Measurements from ENCODE around the gene PIAS4. TPM values are rescaled to one million over a fixed set of nuclear protein-coding genes. Genes with fewer than 3 reads are reported as not detected.

PIAS4 gene
- total and polyA plus RNA-seq, 9 donors: 14.7 to 26.2 (median 23.6) TPM

GRCh38 chr19:4033028-4033956 is 25.8 kb downstream of the PIAS4 start:
- H3K4me1 ChIP-seq (ENCODE audit: control insufficient read depth, insufficient read depth, low read length): no peaks in the 10 kb centered on the region
- DNase-seq: no peak
- WGBS (ENCODE audit: insufficient coverage): 89% methylated on average over 59 of the region's 63 CpGs
- H3K27me3 ChIP-seq (ENCODE audit: control insufficient read depth, insufficient read depth, low read length): no peaks in the 10 kb centered on the region
- H3K27ac ChIP-seq (ENCODE audit: low read length): no peak overlapping the region
- peaks cover 82% of the 10 kb centered on the region for H3K36me3 ChIP-seq (ENCODE audit: control insufficient read depth, insufficient read depth, low read length)
- no peak overlapping the region for H3K4me3 ChIP-seq (ENCODE audit: low read length)
- no peaks in the 10 kb centered on the region for H3K9me3 ChIP-seq (replicated peaks; ENCODE audit: control insufficient read depth, low read depth, low read length)

- no peaks in the 10 kb centered on the region for H3K4me1 ChIP-seq (ENCODE audit: control insufficient read depth, insufficient read depth, low read length)
- H3K36me3 ChIP-seq (ENCODE audit: control insufficient read depth, insufficient read depth, low read length): peaks cover 77% of the 10 kb centered on the region
- no peak overlapping the region for H3K4me3 ChIP-seq (ENCODE audit: low read length)
- no peaks in the 10 kb centered on the region for H3K9me3 ChIP-seq (replicated peaks; ENCODE audit: control insufficient read depth, low read depth, low read length)
- H3K27ac ChIP-seq (ENCODE audit: low read length): no peak overlapping the region
- 85% methylated on average over 30 of the region's 34 CpGs for WGBS (ENCODE audit: insufficient coverage)
- no peaks in the 10 kb centered on the region for H3K27me3 ChIP-seq (ENCODE audit: control insufficient read depth, insufficient read depth, low read length)
- DNase-seq: no peak
Observed at GRCh38 chr19:4034048-4035017, 26.8 kb downstream of the PIAS4 start.

DNA sequence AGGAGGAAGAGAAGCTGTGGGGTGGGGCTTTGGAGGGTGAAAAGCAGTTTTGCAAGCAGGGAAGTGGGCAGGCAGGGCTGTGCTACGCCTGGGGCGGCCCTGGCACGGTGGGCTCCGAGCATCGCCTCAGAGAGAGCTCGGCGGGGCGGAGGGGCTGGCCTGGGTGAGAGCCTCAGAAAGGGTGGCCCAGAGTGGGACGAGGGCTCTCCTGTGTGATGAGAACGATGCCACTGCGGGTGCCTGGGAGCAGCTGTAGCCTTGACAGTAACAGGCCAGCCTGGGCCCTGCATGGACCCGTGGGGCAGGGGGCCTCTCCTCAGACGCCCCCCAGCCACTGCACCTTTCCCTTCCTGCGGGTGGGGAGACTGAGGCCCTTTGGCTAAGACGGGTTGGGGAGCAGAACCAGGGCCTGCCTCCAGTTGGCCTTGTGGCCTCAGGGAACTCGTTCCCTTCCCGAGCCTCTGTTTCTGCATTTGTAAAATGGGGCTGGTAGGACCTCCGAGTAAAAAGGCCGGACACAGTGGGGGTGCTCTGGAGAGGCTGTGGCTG is 27.6 kb downstream of the PIAS4 start:
- 83% methylated on average over 12 of the region's 19 CpGs for WGBS (ENCODE audit: insufficient coverage)
- DNase-seq: no peak
- no peaks in the 10 kb centered on the region for H3K4me1 ChIP-seq (ENCODE audit: control insufficient read depth, insufficient read depth, low read length)
- H3K27ac ChIP-seq (ENCODE audit: low read length): no peak overlapping the region
- no peaks in the 10 kb centered on the region for H3K9me3 ChIP-seq (replicated peaks; ENCODE audit: control insufficient read depth, low read depth, low read length)
- peaks cover 72% of the 10 kb centered on the region for H3K36me3 ChIP-seq (ENCODE audit: control insufficient read depth, insufficient read depth, low read length)
- H3K4me3 ChIP-seq (ENCODE audit: low read length): no peak overlapping the region
- no peaks in the 10 kb centered on the region for H3K27me3 ChIP-seq (ENCODE audit: control insufficient read depth, insufficient read depth, low read length)

DNA sequence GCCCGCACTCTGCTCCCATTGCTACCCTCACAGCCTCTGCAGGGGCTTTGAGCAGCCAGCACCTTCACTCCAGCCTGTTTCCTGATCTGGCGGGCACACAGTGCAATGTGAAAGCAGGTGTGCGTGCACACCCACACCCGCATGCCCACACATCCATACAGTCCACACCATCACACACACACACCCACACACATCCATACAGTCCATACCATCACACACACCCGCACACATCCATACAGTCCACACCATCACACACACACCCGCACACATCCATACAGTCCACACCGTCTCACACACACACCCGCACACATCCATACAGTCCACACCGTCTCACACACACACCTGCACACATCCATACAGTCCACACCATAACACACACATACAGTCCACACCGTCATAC is 28.0 kb downstream of the PIAS4 start:
- Histone ChIP-seq H3K36me3 (ENCODE audit: control insufficient read depth, insufficient read depth, low read length) (peaks cover 74% of the 10 kb centered on the region), H3K4me3 (ENCODE audit: low read length) (no peak overlapping the region), H3K27me3 (ENCODE audit: control insufficient read depth, insufficient read depth, low read length) (no peaks in the 10 kb centered on the region), H3K4me1 (ENCODE audit: control insufficient read depth, insufficient read depth, low read length) (no peaks in the 10 kb centered on the region), H3K9me3 (replicated peaks; ENCODE audit: control insufficient read depth, low read depth, low read length) (no peaks in the 10 kb centered on the region), H3K27ac (ENCODE audit: low read length) (no peak overlapping the region)
- WGBS (ENCODE audit: insufficient coverage): 75% methylated on average over 5 of the region's 10 CpGs
- no peak for DNase-seq

GRCh38 chr19:4036576-4037300 is 29.2 kb downstream of the PIAS4 start:
- H3K27ac ChIP-seq (ENCODE audit: low read length): no peak overlapping the region
- no peaks in the 10 kb centered on the region for H3K27me3 ChIP-seq (ENCODE audit: control insufficient read depth, insufficient read depth, low read length)
- no peak overlapping the region for H3K4me3 ChIP-seq (ENCODE audit: low read length)
- DNase-seq: no peak
- H3K36me3 ChIP-seq (ENCODE audit: control insufficient read depth, insufficient read depth, low read length): peaks cover 66% of the 10 kb centered on the region
- 96% methylated on average over 17 of the region's 25 CpGs for whole genome bisulfite sequencing (ENCODE audit: insufficient coverage)
- no peaks in the 10 kb centered on the region for H3K4me1 ChIP-seq (ENCODE audit: control insufficient read depth, insufficient read depth, low read length)
- no peaks in the 10 kb centered on the region for H3K9me3 ChIP-seq (replicated peaks; ENCODE audit: control insufficient read depth, low read depth, low read length)

DNA sequence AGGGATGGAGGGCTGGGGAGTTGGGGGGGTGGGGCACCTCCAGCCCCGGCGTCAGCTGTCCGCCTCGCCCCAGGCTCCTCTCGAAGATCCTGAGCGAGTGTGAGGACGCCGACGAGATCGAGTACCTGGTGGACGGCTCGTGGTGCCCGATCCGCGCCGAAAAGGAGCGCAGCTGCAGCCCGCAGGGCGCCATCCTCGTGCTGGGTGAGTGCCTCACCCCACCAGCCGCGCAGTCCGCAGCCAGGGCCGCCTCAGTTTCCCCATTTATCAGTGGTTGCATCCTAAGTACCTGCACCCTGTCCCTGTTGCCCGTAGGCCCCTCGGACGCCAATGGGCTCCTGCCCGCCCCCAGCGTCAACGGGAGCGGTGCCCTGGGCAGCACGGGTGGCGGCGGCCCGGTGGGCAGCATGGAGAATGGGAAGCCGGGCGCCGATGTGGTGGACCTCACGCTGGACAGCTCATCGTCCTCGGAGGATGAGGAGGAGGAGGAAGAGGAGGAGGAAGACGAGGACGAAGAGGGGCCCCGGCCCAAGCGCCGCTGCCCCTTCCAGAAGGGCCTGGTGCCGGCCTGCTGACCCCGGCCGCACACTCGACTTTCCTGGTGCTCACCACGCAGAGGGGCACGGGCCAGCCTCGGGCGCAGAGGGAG is 29.9 kb downstream of the PIAS4 start:
- DNase-seq: no peak
- 96% methylated on average over 47 of the region's 54 CpGs for WGBS (ENCODE audit: insufficient coverage)
- Histone ChIP-seq H3K4me1 (ENCODE audit: control insufficient read depth, insufficient read depth, low read length) (no peaks in the 10 kb centered on the region), H3K9me3 (replicated peaks; ENCODE audit: control insufficient read depth, low read depth, low read length) (no peaks in the 10 kb centered on the region), H3K27me3 (ENCODE audit: control insufficient read depth, insufficient read depth, low read length) (no peaks in the 10 kb centered on the region), H3K36me3 (ENCODE audit: control insufficient read depth, insufficient read depth, low read length) (peaks cover 63% of the 10 kb centered on the region), H3K27ac (ENCODE audit: low read length) (no peak overlapping the region), H3K4me3 (ENCODE audit: low read length) (no peak overlapping the region)

DNA sequence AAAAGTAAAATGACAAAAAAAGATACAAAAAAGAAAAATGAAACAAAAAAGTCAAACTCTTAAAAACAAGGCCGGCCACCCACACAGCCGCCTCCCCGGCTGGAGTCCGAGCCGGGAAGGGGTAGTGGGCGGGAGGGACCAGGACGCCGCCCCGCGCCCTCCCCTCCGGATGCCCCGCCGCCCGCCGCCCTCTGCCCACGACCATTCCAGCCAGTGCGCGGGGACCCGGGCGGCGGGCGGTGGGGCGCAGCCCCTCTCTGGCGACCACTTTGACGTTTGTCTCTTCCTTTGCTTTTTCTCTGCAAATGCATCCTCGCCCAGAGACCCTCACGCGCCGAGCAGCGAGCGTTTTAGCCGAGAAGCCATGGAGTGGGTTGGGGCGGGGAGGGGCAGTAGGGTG is 30.5 kb downstream of the PIAS4 start:
- Histone ChIP-seq H3K27ac (ENCODE audit: low read length) (no peak overlapping the region), H3K27me3 (ENCODE audit: control insufficient read depth, insufficient read depth, low read length) (no peaks in the 10 kb centered on the region), H3K9me3 (replicated peaks; ENCODE audit: control insufficient read depth, low read depth, low read length) (no peaks in the 10 kb centered on the region), H3K4me3 (ENCODE audit: low read length) (no peak overlapping the region), H3K36me3 (ENCODE audit: control insufficient read depth, insufficient read depth, low read length) (peaks cover 57% of the 10 kb centered on the region), H3K4me1 (ENCODE audit: control insufficient read depth, insufficient read depth, low read length) (no peaks in the 10 kb centered on the region)
- DNase-seq: no peak
- 87% methylated on average over 20 of the region's 33 CpGs for WGBS (ENCODE audit: insufficient coverage)

DNA sequence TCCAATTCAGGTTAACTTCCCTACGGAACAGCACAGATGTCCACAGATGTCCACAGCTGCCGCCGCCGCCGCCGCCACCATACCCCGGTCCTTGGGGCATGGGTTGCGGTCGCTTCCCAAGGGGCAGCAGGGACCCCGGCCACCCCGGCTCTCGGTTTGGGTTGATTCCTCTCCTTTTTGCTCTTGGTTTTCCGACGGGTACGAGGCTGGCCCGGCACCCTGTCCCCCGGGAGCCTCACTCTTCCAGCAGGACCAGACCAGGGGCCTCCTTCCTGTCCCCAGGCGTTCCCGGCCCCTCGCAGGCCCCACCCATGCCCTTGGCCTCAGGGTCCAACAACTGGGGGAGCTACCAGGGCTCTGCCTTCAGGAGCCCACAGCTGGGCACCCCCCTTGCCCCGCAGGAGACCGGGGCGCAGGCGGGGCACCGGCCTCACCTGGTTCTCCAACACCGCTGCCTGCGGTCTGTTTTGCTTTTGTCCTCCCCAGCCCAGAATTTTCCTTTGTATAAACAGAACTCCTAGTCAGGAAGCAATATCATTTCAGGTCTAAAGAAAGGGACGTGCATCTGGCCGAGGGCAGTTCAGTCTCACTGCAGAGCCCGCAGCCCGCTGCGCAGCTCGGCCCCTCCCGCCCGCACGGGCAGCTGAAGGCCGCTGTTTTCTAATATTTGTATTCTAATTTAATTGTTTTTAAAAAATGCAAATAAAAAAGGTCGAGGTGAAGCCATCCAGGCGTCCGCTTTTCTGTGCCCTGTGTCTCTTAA is 31.3 kb downstream of the PIAS4 start:
- WGBS (ENCODE audit: insufficient coverage): 83% methylated on average over 27 of the region's 40 CpGs
- peaks cover 52% of the 10 kb centered on the region for H3K36me3 ChIP-seq (ENCODE audit: control insufficient read depth, insufficient read depth, low read length)

More for the DNA sequence above, 31.3 kb downstream of the PIAS4 start:
- H3K4me3 ChIP-seq (ENCODE audit: low read length): no peak overlapping the region
- no peak for DNase-seq
- H3K9me3 ChIP-seq (replicated peaks; ENCODE audit: control insufficient read depth, low read depth, low read length): no peaks in the 10 kb centered on the region
- H3K27me3 ChIP-seq (ENCODE audit: control insufficient read depth, insufficient read depth, low read length): no peaks in the 10 kb centered on the region
- no peak overlapping the region for H3K27ac ChIP-seq (ENCODE audit: low read length)
- H3K4me1 ChIP-seq (ENCODE audit: control insufficient read depth, insufficient read depth, low read length): no peaks in the 10 kb centered on the region

Data from muscle of leg (tissue), 11 donors.